ENCODE data around the gene TGFBR2. TPM values are rescaled to one million over a fixed set of nuclear protein-coding genes. Genes with fewer than 3 reads are reported as not detected.
"Not testable (repeated sequence)": the region's sequence is repeated elsewhere in the genome, so short reads cannot be mapped to it uniquely, and the experiment has no call there.

Gene TGFBR2
- polyA plus RNA-seq, 3 donors: 122 to 137 (median 125) TPM

DNA sequence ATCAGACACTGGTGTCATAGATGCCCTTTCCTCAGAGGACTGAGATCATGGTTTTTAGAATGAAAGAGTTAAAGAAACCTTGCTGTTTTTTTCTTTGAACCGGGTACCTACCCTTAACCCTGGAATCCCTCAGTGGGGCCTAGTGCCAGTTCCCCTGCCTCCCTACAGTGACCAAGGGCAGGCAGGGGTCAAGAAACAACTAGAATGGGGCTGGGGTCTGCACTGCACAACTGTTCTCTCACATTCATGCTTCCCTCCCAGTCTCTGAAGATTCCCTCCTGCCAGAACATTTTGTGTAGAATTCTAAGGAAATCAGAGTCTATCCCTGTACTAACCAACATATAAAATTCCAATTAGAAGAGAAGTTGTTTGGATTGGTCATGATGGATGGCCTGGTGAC, 47.9 kb downstream of the TGFBR2 start:
- no peak for DNase-seq (ENCODE audit: low read depth in 3 of 3, low spot score in 2 of 3)

DNA sequence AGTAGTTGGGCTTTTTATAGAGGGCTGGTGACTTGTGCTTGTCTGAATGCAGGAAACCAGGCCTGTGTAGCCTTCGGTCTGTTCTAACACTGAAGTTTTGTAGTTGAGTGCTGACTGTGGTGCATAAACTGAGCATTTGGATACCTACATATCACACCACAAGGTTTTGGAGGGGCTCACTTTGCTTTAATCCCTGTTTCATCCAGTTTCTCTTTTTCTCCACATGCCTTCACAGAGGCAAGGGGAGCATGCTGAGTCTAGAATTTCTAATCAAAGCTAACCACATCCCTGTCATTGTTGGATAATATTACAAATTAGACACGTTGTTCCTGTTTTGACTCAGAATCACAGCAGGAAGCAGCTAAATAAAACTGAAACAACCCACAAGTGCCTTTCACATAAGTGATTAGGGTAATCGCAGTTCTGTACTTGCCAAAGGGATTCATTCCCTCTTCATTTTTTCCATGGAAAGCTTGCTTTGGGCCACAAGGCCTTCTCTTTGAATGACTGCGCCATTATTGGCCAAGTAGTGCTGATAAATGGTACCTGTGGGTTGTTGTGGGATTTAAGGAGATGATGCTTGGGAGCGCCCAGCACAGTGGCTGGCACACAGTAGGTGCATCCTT, 48.9 kb downstream of the TGFBR2 start:
- DNase-seq (ENCODE audit: low read depth in 3 of 3, low spot score in 2 of 3): no peak

DNA sequence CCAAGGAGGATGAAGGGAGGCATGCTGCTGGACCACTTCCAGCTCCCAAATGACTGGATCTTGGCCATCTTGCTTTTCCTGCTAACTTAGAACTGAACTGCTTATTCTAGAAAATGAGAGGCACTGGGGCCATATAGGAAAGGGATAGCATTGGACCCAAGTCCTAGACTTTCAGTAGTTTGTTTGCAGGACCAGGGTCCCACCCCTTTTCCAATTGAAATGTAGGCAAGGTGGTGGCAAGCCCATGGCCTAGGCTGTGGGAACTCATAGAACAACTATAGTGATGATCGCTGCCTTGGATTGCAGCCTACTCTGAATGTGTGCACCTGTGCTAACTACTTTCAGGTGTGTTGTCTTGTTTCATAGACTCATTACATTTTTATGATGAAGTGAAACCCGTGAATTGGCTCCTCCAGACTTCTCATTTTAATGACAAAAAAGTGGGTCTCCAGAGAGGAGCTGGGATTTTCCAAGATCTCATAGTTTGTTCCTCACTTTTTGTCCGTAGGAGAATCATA, 50.3 kb downstream of the TGFBR2 start:
- DNase-seq (ENCODE audit: low read depth in 3 of 3, low spot score in 2 of 3): no peak

DNA sequence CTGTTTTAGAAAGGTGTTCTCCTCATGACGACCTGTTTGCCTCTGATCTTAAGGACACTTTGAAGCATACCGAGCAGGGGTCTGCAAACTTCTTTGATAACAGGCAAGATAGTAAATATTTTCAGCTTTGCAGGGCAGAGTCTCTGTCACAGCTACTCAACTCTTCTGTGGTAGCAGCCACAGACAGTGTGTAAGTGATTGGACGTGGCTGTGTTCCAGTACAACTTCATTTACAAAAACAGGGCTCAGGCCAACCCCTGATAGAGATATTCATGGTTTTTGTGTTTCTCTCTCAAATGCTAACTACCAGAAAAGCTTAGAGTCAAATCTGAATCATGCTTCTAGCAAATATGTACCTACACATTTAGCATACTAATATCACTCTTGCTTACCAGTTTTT, 51.5 kb downstream of the TGFBR2 start:
- no peak for DNase-seq (ENCODE audit: low read depth in 3 of 3, low spot score in 2 of 3)

DNA sequence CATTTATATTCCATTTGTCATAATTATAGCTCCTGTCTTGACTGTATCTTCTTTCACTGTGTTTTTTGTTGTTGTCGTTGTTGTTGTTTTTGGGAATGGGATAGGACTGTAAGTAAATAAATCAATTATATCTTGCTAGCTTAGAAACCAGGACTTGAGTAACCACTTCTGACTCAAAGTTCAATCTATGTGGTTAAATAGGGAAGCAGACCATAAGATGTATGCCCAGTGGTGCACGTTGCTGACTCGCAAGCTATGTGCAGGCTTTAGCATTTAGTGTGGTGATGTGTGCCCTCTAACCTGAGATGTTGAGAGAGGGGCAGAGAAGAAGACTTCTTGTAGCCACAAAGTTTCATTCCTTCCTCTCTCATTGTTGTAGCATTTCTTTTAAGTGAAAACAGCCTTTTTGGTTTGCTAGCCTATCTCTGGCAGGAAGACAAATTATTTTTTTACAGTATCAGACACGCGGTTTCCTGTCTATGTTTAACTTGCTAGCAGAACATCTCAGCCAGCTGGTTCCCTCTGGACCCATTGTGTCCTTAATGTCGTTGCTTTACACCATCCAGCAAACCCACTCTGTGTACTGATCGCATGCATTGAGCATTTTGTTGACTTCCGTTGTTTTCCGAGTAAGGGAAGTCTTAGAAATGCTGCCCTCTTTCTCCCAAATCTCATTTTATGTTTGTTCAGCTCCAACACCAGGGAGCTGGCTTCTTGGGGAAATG, 52.1 kb downstream of the TGFBR2 start:
- no peak for DNase-seq (ENCODE audit: low read depth in 3 of 3, low spot score in 2 of 3)

DNA sequence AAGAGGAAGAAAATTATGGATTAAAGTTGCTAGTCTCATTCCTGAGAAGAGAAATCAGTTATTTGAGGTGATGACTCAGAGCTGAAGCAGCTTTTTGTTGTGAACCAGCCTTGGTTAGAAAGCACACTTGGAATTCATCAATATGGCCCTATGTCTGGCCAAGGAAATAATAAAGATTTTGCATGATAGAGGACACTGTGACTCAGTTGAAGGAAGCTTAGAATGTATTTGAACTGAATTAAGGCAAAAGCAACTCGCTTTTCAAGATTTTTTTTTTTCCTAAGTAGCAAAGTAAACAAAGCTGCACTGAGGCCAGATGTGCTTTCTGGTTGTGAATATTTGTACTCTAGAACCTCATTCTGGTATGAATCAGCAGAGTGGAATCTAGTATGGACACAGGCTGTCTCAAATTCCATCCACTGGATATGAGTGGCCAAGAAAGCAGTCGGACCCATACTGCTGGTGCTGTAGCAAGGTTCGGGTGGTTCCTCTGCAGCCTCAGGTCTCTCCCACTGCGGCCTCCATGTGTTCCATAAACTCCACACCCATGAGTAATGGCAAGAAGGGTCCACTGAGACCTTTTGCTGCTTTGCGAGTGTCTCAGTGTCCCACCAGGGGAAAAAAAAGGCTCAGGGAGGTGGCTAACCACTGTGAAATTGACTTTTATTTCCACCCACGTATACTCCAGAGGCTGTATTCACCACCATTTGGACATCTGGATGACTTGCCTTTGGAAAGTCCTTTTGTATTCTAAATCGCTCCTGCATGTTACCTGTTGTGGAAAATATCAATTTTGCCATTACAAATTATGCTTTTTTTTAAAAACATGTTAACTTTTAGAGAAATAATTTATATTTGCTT, 53.1 kb downstream of the TGFBR2 start:
- DNase-seq (ENCODE audit: low read depth in 3 of 3, low spot score in 2 of 3): no peak

DNA sequence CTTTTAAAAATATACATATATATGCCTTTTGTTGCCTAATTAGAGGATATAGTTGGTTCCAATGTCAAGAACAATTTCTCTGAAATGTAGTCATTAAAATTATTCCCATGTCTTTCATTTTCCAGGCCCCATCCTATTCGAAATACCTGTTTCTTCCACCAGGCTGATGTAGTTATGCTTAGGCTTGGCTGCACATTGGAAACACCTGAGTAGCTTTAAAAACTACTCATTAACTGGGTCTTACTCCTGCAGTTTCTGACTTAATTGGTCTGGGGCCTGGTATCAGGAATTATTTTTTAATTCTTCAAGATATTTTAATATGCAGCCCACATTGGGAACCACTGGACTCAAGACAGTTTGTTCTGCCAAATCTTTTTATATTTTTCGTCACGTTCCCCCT, 53.7 kb downstream of the TGFBR2 start:
- no peak for DNase-seq (ENCODE audit: low read depth in 3 of 3, low spot score in 2 of 3)

DNA sequence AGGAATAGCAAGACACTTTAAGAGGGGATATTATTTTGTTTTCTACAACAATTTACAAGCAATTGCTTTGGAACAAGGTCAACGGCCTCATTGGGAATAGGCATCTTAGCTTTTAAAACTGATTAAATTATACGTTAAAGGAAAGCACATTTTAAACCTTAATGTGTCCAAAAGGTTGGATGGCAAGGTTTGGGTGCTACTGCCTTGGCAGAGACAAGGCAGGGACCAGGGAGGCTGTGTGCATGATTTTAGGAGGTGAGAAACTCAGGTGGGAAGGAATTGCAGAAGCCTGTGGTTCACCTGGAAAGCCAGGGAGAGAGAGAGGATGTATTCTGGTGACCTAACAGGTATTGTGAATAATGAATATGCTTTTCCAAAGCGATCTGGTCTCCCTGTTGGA, 54.3 kb downstream of the TGFBR2 start:
- DNase-seq (ENCODE audit: low read depth in 3 of 3, low spot score in 2 of 3): no peak

DNA sequence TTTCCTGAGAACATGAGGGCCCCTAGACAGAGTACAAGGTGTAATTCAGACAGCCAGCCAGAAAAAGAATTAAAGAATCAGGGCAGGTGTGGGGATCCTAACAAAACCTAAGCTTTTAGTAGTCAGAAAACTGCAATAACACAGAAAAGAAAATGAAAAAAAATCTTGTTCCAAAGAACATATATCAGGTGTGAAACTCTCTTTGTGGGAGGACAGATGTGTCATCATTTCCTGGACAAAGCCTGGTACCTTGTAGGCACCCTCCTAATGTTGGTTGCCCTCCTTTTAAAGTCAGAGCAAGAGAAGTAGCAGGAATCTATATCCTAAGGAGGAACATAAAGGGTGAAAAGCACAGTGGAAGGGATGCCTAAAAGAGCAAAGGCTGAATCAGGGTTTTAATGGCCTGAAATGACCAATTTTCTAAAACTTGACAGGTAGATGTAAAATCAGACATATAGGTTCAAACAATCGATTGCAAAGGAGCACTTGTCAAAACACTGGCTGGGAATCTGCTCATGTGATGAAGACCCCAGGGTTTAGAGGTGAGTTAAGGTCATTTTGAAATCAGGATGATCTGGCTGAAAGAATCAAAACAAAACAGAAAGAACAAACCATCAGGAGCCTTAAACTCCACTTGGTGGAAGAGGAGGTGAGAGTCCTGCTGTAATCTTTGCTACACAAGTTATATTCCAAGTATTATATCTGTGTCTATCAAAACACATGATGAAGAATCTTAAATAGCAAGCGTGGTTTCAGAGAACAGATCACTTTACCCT, 54.9 kb downstream of the TGFBR2 start:
- no peak for DNase-seq (ENCODE audit: low read depth in 3 of 3, low spot score in 2 of 3)

DNA sequence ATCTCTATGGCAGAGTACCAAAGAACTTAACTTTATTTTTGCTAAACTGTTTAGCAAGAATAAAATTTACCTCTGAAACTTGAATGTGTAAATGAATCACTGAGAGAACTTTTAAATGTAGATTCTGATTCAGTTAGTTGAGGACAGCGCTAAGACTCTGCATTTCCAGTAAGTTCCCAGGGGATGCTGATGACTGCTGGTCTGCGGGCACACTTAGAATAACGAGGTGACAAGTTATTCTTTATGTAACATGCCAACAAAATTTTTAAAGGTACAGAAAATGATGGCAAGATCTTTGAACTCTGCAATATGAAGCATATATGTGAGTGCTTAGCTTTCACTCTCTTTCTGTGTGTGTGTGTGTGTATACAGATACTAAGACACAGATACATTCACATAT, 56.4 kb downstream of the TGFBR2 start:
- DNase-seq (ENCODE audit: low read depth in 3 of 3, low spot score in 2 of 3): no peak

DNA sequence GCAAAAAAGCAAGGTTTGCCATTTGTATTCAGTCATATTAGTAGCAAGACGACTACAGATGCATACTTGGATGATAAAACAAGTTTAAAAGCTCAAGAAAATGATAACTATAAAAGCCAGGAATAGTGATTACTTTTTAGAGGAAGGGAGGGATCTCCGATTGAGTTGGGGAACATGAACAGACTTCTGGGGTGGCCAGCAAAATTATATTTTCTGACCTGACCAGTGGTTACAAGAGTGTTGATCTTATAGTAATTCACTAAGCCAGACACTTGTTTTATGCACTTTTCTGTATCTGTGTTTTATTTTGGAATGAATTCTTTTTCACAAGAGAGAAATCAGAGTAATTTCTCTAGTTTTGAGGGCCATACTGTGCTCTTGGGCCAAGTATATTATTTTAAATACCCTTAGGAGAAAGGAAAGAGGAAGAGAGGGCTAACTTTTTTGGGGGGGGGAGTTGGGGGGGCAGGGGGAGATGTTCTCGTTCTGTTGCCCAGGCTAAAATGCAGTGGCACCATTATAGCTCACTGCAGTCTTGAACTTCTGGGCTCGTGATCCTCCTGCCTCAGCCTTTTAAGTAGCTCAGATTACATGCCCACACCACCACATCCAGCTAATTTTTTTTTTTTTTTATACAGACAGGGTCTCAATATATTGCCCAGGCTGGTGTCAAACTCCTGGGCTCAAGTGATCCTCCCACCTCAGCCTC, 57.3 kb downstream of the TGFBR2 start:
- no peak for DNase-seq (ENCODE audit: low read depth in 3 of 3, low spot score in 2 of 3)

DNA sequence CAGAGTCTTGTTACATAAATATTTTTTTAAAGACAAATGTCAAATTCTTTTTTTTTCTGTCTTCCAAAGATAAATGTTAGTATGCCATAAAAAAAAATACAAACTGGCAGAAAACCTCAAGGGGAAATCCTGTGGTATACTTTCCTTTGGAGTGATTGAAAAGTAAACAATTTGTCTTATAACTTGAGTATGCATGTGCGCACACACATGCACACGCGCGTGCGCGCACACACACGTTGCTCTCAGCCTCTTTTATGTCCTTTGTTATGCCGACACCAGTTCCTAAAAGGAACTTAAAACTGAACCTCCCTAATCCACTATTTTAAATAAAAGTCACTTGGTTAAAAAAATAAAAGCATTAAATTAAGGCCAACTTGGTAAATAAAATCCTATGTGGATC, 58.1 kb downstream of the TGFBR2 start:
- no peak for DNase-seq (ENCODE audit: low read depth in 3 of 3, low spot score in 2 of 3)

DNA sequence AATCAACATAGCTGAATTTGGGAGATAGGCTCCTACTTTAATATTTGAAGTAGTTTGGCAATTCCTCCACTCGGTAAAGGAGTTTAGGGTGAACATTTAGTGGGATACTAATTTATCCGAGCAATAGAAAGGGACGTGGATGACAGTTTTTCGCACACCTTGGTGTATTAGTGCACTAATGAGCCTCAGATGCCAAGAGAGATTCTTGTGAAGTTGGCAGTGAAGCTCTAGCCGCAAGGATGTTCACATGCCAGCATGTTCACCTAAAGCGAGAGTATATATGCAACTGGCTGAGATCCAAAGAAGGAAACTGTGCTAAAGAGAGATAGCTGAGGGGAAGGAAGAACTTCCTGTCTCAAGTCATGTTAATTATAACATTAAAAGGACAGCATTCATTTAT, 58.5 kb downstream of the TGFBR2 start:
- no peak for DNase-seq (ENCODE audit: low read depth in 3 of 3, low spot score in 2 of 3)

DNA sequence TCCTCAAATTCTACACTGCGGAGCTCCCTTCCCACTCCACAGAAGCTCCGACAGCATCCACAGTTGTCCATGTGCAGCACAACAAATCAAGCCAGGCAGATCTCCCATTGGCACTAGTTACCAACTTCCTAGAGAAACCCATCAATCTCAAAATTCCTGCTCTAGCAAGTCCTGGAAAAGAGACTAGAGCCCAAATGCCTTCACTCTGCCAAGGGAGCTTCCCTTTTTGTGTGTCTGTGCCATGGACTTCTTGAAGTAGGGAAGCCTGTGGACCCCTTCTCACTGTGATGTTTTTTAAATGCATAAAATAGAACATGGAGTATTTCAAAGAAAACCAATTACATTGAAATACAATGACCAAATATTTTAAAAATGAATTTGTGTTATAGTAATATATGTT, 59.1 kb downstream of the TGFBR2 start:
- no peak for DNase-seq (ENCODE audit: low read depth in 3 of 3, low spot score in 2 of 3)

DNA sequence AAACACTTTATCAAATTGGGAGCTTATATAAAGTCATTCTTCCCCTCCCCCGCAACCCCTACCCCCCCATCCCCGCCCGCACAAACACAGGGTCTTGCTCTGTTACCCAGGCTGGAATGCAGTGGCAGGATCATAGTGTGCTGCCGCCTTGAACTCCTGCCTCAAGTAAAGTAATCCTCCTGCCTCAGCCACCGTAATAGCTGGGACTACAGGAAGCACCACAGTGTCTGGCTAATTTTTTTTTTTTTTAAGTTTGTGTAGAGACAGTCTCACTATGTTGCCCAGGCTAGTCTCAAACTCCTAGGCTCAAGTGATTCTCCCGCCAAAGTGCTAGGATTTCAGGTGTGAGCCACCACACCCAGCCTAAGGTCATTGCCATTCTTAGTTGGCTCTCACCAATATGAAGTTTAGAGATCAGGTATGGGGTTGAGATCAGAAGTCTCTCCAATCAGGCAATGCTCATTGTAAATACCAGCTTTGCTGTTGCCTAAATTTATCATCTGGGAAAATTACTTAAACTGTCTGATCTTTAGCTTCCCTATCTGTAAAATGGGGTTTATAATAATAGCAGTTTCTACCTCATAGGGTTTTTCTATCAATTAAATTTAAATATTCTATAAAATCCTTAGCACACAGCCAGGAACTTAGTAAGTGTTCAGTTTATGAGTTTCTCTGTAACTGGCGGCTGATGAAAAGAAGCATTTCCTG, 60.3 kb downstream of the TGFBR2 start:
- DNase-seq (ENCODE audit: low read depth in 3 of 3, low spot score in 2 of 3): no peak

DNA sequence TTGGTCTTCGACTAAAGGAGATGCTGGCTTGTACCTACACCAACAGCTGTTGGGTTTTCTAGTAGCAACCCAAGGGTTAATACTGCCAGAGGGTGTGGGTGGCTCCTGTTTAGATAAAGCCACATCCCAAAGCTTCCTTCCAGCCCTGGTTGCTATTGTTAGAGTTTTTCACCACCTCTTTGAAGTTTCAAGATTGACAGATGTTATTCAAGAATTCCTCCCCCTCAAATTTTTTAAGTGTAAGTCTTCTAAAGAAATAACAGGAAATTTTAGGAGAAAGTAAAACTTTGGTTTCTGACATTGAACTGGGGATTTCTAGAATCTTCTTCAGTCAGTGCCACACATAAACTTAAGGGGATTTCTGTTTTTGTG, 60.9 kb downstream of the TGFBR2 start:
- DNase-seq (ENCODE audit: low read depth in 3 of 3, low spot score in 2 of 3): no peak

DNA sequence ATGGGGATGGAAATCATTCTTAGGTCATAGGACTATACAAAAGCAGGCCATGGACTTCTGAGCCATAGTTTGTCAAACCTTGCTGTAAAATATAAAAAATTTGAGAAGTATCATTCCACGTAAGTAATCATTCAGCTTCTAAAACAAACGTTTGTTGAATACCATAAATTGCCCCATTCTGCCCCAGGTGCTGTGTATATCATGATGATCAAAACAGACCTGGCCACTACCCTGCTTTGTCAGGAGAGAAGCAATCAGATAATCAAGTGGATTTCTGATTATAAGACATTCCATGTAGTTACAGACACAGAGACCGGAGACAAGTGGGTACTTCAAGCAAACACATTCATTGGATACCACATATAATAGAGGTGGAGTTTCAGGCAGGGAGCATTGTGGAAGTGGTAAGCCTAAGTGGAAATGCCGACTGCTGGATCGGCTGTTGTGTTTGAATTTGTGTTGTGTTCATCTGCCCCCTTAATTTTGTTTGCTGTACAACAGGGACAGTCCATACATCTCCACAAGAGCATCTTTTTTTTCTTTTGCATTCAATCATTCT, 61.7 kb downstream of the TGFBR2 start:
- no peak for DNase-seq (ENCODE audit: low read depth in 3 of 3, low spot score in 2 of 3)

DNA sequence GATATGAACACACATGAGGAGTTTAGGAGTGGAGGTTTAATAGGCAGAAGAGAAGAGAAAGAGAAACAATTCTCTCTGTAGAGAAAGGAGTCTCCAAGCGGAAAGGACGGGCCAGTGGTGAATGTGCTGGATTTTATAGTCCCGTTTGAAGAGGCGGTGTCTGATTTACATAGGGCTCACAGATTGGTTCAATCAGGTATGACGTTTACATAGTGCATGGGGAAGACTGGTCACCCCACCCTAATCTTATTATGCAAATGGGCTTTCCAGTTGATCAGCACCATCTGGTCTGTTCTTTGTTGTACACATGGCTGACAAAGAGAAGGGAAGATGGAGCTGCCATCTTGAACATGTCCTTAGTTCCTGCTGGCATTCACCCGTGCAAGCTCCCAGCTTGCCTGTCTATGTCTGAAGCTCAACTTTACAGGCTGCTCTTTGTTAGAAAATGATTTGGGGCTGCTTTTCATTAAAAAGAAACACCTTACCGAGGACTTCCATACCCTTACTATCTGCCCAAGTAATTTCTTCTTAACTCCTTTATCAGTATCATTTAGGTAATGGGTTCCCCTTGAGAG, 63.0 kb downstream of the TGFBR2 start:
- DNase-seq (ENCODE audit: low read depth in 3 of 3, low spot score in 2 of 3): not testable (repeated sequence)

DNA sequence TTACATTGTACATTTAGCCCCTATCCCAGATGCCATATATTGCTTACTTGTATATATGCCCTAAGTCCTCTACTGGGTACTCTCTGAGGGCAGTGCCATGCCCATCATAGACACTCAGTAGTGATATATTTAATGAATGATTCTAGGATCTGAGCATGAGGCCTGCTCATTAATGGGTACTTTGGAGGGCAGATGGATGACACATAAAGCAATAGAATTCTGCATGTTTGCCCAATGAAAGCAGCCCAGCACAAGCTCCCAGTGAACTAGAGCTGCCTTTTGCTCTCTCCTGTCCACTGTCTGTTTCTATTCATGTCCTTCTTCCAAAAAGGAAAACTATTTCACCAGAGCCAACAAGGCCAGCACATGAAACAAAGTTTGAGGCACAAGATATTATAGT, 63.9 kb downstream of the TGFBR2 start:
- DNase-seq (ENCODE audit: low read depth in 3 of 3, low spot score in 2 of 3): no peak
